SK-N-SH treated with all-trans-retinoic acid at 6 μM for 48 hours (cell line): ENCODE data around the gene VPS35L.

Experiments
- ISL1 ChIP-seq: fragments of 250-450 bp; sonication (Bioruptor Pico); IDR thresholded peaks from 2 replicates; pipeline ENCODE4 v2.1.2; 2022; ENCODE audit warnings: mild to moderate bottlenecking, moderate library complexity
- SNAI2 ChIP-seq: fragments of 250-450 bp; sonication (Bioruptor Pico); IDR thresholded peaks from 2 replicates; pipeline ENCODE4 v1.5.0; 2020; ENCODE audit warnings: mild to moderate bottlenecking, moderate library complexity
- ZFP30 ChIP-seq: fragments of 450-650 bp; formaldehyde crosslinking; IDR thresholded peaks from 2 replicates; pipeline ENCODE4 v1.5.0; 2022; ENCODE audit warnings: mild to moderate bottlenecking, moderate library complexity
- ZNF565 ChIP-seq: fragments of 450-650 bp; formaldehyde crosslinking; conservative IDR thresholded peaks from 2 replicates; pipeline ENCODE4 v1.5.0; 2020; ENCODE audit warnings: low read depth, mild to moderate bottlenecking, moderate library complexity

DNA sequence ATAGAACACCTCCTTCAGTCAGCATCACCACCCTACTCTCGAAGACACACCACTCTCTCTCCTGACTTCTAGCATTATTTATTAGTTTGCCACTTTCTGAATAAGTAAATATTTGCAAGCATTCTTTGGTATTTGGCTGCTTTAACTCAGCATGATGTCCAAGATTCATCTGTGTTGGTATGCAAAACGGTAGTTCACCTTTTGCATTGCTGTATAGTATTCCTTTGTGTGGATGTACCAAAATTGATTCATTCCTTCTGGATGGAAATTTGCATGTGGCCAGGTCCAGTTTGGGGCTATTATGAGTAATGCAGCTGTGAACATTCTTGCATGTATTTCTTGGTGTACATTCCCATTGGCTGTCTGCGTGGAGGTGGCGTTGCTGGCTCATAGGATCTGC is 129.7 kb downstream of the VPS35L start:
- TF ChIP-seq SNAI2 (no peak), ZFP30 (no peak), ISL1 (no peak), ZNF565 (CRISPR knock-in tag) (no peak)
